Bronchial epithelial cell (primary cell): ENCODE measurements around the gene SAMD4A. TPM values are rescaled to one million over a fixed set of nuclear protein-coding genes. Genes with fewer than 3 reads are reported as not detected.

Experiments
- DNase-seq: peaks from one replicate; pipeline ENCODE4 v3.0.0-alpha.2; 2010; ENCODE audit warnings: low read depth
- FAIRE-seq: peaks from 2 replicates; lab custom pipeline; 2011; peaks lifted over from hg19 to GRCh38; lab: Jason Lieb, UNC
- H3K27me3 ChIP-seq: 2 replicates; pipeline ENCODE4 v1.5.1; 2011; ENCODE audit warnings: low read length; ENCODE audit not compliant: control insufficient read depth, insufficient read depth
- H3K36me3 ChIP-seq: 2 replicates; pipeline ENCODE4 v1.5.1; 2011; ENCODE audit warnings: low read length; ENCODE audit not compliant: control insufficient read depth, insufficient read depth
- H3K4me3 ChIP-seq: 2 replicates; pipeline ENCODE4 v1.5.1; 2011; ENCODE audit warnings: mild to moderate bottlenecking, low read depth, low read length, control low read depth
- total RNA-seq: library from RNA; depleted of rRNA; stranded (reverse); fragments of >200 nt; gene quantifications from 2 replicates; pipeline ENCODE4 v1.2.1, GENCODE V29; 2014
- TF ChIP-seq, protein P1 (sequence below): IDR thresholded peaks from 2 replicates; pipeline ENCODE4 v1.5.1; 2011; ENCODE audit warnings: mild to moderate bottlenecking, moderate library complexity, low read length, control low read depth, inconsistent platforms; ENCODE audit not compliant: insufficient read depth, severe bottlenecking

SAMD4A gene
- total RNA-seq, 1 donor from 2014 or later, result 13.4 TPM

DNA sequence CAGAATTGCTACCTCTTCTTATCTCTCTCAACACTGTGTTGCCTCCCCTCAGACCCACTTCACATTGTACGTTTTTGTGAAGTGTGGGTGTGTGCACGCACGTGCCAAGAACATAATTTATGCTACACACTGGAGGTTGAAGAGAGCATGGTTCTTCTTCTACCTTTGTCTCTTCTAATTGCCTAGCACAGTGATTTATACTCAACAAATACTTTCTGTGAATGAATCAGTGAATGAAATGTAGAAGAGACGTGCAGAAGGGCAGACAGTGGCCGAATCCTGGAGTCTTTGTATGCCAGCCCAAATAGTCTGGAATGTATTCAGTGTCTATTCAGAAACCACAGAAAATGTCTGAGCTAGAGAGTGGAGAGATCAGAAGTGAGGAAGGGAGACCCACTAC lies 4.6 kb upstream of the SAMD4A start:
- FAIRE-seq (no peak), DNase-seq (no peak)
- no peak overlapping the region for H3K4me3 ChIP-seq
- no peaks in the 10 kb centered on the region for H3K36me3 ChIP-seq
- H3K27me3 ChIP-seq, result no peaks in the 10 kb centered on the region
- TF ChIP-seq, protein P1, sequence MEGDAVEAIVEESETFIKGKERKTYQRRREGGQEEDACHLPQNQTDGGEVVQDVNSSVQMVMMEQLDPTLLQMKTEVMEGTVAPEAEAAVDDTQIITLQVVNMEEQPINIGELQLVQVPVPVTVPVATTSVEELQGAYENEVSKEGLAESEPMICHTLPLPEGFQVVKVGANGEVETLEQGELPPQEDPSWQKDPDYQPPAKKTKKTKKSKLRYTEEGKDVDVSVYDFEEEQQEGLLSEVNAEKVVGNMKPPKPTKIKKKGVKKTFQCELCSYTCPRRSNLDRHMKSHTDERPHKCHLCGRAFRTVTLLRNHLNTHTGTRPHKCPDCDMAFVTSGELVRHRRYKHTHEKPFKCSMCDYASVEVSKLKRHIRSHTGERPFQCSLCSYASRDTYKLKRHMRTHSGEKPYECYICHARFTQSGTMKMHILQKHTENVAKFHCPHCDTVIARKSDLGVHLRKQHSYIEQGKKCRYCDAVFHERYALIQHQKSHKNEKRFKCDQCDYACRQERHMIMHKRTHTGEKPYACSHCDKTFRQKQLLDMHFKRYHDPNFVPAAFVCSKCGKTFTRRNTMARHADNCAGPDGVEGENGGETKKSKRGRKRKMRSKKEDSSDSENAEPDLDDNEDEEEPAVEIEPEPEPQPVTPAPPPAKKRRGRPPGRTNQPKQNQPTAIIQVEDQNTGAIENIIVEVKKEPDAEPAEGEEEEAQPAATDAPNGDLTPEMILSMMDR, result no peak

DNA sequence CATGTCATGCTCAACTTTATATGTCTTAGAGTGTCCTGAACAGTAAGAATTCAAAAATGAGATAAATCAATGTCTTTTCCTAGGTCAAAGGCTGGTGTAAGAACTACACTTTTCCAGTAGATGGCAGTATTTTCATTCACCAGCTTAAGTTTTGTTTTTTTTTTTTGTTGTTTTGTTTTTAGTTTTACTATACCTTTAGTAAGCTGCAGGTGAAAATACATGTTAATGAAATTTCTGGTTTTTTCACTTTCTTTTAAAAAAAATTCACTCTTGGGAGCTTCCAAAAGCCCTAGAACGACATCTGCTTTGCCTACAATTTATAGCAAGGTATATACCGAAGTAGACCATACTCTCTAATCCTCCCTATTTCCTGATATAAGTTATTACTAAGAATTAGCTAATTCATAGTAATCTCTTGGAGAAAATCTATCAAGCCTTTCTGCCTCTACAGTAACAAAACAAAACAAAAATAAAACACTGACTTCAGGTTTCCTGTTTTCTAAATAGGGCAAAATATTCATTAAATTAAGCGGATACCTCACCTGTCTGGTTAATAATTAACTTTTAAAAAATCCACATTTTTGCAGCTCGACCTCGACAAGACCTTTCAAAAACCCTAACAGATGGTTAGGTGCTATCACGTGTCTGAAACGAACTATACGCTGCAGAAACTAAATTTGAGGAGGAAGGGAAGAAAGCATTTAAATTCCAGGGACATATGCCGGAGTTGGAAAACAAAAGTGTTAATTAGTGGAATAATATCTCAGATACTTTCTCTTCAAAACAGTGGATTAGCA lies 2.7 kb upstream of the SAMD4A start:
- Histone ChIP-seq H3K36me3 (no peaks in the 10 kb centered on the region), H3K4me3 (peak overlapping the region; percentile 72), H3K27me3 (no peaks in the 10 kb centered on the region)
- FAIRE-seq (no peak), DNase-seq (peak; percentile 59)
- TF ChIP-seq, protein P1, result peak; percentile 55

DNA sequence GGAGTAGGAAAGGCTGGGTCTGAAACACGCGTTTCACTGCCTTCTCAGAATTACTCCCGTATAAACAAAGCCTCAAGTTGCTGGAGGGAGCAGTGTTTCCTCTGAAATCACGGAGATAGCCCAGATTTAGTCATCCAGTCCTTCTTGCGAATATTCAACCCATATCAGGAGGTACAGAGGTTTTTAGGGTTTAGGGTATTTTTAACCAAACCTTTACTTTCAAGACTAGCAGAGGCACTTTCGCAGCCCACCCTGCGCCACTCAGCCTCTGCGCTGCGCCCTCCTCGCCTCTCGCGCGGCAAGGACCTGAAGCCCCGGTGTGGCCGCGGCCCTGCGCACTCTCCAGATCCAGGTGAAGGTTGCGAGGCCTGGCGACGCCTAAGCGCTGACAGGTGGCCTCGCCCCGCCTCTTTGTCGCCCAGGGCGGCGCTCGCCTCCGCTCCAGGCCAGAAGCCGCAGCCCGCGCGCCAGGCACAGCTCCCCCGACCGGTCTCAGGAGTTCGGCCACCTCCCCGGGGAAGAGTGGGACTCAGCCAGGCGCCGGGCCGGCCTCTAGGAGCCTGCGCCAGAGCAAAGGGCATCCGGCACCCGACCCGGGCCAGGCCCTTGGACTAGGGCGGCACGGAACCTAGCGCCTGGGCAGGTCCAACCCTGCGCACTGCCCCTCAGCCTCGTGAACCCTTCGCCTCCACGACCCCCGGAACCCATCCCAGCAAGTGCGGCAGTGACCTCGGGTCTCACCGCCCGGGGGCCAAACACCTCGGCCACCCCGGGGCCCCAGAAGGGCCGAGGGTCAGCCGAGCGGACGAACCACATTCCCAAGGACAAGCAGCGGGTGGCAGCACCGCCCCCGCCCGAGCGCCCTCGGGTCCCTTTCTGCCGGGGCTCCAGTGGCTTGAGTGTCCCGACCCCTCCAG lies 1.8 kb upstream of the SAMD4A start:
- Histone ChIP-seq H3K4me3 (peak overlapping the region; percentile 72), H3K36me3 (no peaks in the 10 kb centered on the region), H3K27me3 (no peaks in the 10 kb centered on the region)
- TF ChIP-seq, protein P1, result no peak
- DNase-seq (peak; percentile 66), FAIRE-seq (no peak)

DNA sequence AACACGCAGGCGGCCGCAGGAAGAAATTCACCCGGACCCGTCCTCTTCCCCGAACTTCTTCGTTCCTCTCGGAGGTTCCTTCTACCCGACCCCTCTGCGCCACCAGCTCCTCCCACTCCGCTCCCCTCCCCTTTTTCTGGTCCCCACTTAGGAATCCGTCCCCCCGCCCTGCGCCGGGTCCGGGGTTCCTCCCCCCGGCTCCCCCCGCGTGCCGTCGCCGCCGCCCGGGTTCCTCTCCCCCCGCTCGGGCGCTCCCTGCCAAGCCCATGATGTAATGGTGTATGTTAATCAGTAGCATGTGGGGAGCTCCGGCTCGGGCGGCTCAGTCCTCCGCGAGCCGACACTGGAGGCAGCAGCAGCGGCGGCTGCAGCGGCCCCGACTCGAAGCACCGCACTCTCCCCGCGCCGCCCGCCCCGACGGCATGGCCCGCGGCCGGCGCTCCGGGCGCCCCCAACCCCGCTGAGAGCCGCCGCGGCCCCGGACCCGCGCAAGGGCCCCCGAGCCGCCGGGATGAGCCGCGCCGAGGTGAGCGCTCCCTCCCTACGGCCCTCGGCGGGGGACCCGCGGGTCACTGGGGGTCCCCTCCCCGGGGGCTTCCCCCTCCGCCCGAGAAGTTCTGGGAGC lies 1.0 kb upstream of the SAMD4A start:
- Histone ChIP-seq H3K36me3 (no peaks in the 10 kb centered on the region), H3K4me3 (peak overlapping the region; percentile 72), H3K27me3 (no peaks in the 10 kb centered on the region)
- TF ChIP-seq, protein P1, result no peak
- FAIRE-seq, result no peak
- DNase-seq, result peak; percentile 66

DNA sequence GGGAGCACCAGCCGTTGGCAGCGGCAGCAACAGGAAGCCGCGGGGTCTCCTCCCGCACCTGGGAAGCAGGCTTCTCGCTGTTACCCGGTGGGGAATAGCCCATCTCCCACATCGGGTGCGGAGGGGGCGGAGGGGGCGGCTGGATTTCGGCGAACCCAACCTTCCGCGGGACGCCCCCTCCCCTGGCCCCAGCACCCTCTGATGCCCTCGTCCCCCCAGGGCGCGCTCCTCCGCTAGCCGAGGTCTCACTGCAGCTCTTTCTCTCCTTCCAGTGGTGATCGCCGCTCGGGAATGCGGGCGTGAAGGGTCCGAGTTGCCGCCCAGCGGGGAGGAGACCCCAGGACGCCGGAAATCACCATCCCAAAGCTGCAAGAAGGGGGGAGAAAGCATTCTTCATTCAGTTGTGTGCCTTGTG lies 303 bp downstream of the SAMD4A start:
- no peak for FAIRE-seq

More for the DNA sequence above, 303 bp downstream of the SAMD4A start:
- DNase-seq, result no peak
- TF ChIP-seq, protein P1, result no peak
- H3K36me3 ChIP-seq, result no peaks in the 10 kb centered on the region
- H3K27me3 ChIP-seq, result no peaks in the 10 kb centered on the region
- peak overlapping the region; percentile 72 for H3K4me3 ChIP-seq
